CD14-positive monocyte (primary cell): Measurements from ENCODE around the gene CELF4. TPM values are rescaled to one million over a fixed set of nuclear protein-coding genes. Genes with fewer than 3 reads are reported as not detected.

Experiments
- DNase-seq, 3 donors: peaks; one replicate each; pipeline ENCODE4 v3.0.0-alpha.2; 2011 to 2022
- H2AFZ ChIP-seq: 2 replicates; pipeline ENCODE4 v1.6.0; 2012; ENCODE audit warnings: mild to moderate bottlenecking, low read depth, low read length, inconsistent platforms; ENCODE audit not compliant: insufficient read depth, poor library complexity, severe bottlenecking
- H3K27ac ChIP-seq, 2 donors: 1 replicate in 1 of 2; 2 replicates in 1 of 2; pipeline ENCODE4 v1.5.1; 2012 to 2013; ENCODE audit warnings: low read length in 2 of 2, control low read depth in 1 of 2, inconsistent platforms in 1 of 2, low read depth in 1 of 2, mild to moderate bottlenecking in 1 of 2
- H3K27me3 ChIP-seq, 2 donors: one replicate each; pipeline versions ENCODE4 v1.6.0 to v1.6.1; 2011 to 2013; ENCODE audit warnings: low read length in 2 of 2; ENCODE audit not compliant: control insufficient read depth in 2 of 2, insufficient read depth in 2 of 2
- H3K36me3 ChIP-seq, 2 donors: replicated peaks in 1 of 2; 1 replicate in 1 of 2; 2 replicates in 1 of 2; pipeline versions ENCODE4 v1.5.1 to v1.6.1; 2012 to 2013; ENCODE audit warnings: low read length in 2 of 2, control low read depth in 1 of 2, inconsistent platforms in 1 of 2, mild to moderate bottlenecking in 1 of 2; ENCODE audit not compliant: insufficient read depth in 2 of 2, control insufficient read depth in 1 of 2
- H3K4me1 ChIP-seq, 2 donors: 1 replicate in 1 of 2; 2 replicates in 1 of 2; pipeline versions ENCODE4 v1.5.1 to v1.6.1; 2012 to 2013; ENCODE audit warnings: low read length in 2 of 2, control low read depth in 1 of 2, inconsistent platforms in 1 of 2, mild to moderate bottlenecking in 1 of 2, moderate library complexity in 1 of 2; ENCODE audit not compliant: insufficient read depth in 2 of 2, control insufficient read depth in 1 of 2
- H3K4me2 ChIP-seq: replicated peaks from 2 replicates; pipeline ENCODE3; 2012; ENCODE audit warnings: low read length, moderate library complexity, mild to moderate bottlenecking; ENCODE audit not compliant: poor library complexity, severe bottlenecking; ENCODE audit errors: extremely low read depth
- H3K4me3 ChIP-seq, 3 experiments: fragments of 200-600 bp in 1 of 3; sonication (generic) in 1 of 3; replicated peaks in 1 of 3; 1 replicate in 2 of 3; 2 replicates in 1 of 3; pipeline ENCODE4 v1.5.1; 2011 to 2013; ENCODE audit warnings: low read length in 3 of 3, mild to moderate bottlenecking in 3 of 3, control low read depth in 2 of 3, low read depth in 2 of 3, inconsistent platforms in 1 of 3, moderate library complexity in 1 of 3
- H3K79me2 ChIP-seq: 2 replicates; pipeline ENCODE4 v1.6.0; 2012; ENCODE audit warnings: mild to moderate bottlenecking, control low read depth, inconsistent platforms, low read length, moderate library complexity; ENCODE audit not compliant: insufficient read depth
- H3K9ac ChIP-seq: 2 replicates; pipeline ENCODE4 v1.6.0; 2017; ENCODE audit warnings: low read length, mild to moderate bottlenecking; ENCODE audit not compliant: insufficient read depth, poor library complexity, severe bottlenecking
- H3K9me3 ChIP-seq, 2 donors: replicated peaks in 1 of 2; 1 replicate in 1 of 2; 2 replicates in 1 of 2; pipeline versions ENCODE4 v1.5.1 to v1.6.1; 2012 to 2013; ENCODE audit warnings: low read length in 2 of 2, control low read depth in 1 of 2; ENCODE audit not compliant: control insufficient read depth in 1 of 2, insufficient read depth in 1 of 2
- H4K20me1 ChIP-seq: 2 replicates; pipeline ENCODE4 v1.6.0; 2012; ENCODE audit warnings: mild to moderate bottlenecking, low read length, control low read depth, moderate library complexity; ENCODE audit not compliant: insufficient read depth
- H3K27ac Mint-ChIP-seq, 7 donors: one replicate each; pipeline ENCODE4 v1.8.0; 2020; ENCODE audit warnings: mild to moderate bottlenecking in 7 of 7, mixed read lengths in 7 of 7, moderate library complexity in 6 of 7, inconsistent platforms in 2 of 7
- H3K27me3 Mint-ChIP-seq, 3 donors: one replicate each; pipeline ENCODE4 v1.8.0; 2021 to 2022; ENCODE audit warnings: low read depth in 3 of 3, mild to moderate bottlenecking in 3 of 3, mixed read lengths in 3 of 3, moderate library complexity in 3 of 3, inconsistent platforms in 1 of 3
- H3K36me3 Mint-ChIP-seq, 2 donors: one replicate each; pipeline ENCODE4 v1.8.0; 2020; ENCODE audit warnings: mixed read lengths in 2 of 2, inconsistent platforms in 1 of 2, mild to moderate bottlenecking in 1 of 2
- H3K4me1 Mint-ChIP-seq: one replicate; pipeline ENCODE4 v1.8.0; 2020; ENCODE audit warnings: mild to moderate bottlenecking, mixed read lengths
- H3K4me3 Mint-ChIP-seq, 2 donors: one replicate each; pipeline ENCODE4 v1.8.0; 2020; ENCODE audit warnings: mild to moderate bottlenecking in 2 of 2, mixed read lengths in 2 of 2, moderate library complexity in 1 of 2
- H3K9me3 Mint-ChIP-seq, 7 donors: one replicate each; pipeline ENCODE4 v1.8.0; 2020 to 2022; ENCODE audit warnings: mixed read lengths in 7 of 7, mild to moderate bottlenecking in 6 of 7, moderate library complexity in 6 of 7, inconsistent platforms in 2 of 7
- CTCF ChIP-seq: fragments of 200-600 bp; IDR thresholded peaks from one replicate; pipeline ENCODE4 v1.8.0; 2022; ENCODE audit warnings: antibody characterized with exemption, mild to moderate bottlenecking
- whole genome bisulfite sequencing: methylation state at CpG from one replicate; pipeline ENCODE4 v1.1.5; 2013; ENCODE audit warnings: missing lambda C conversion rate; ENCODE audit not compliant: insufficient coverage; 5-methylcytosine and 5-hydroxymethylcytosine counted together
- intact Hi-C, 2 donors: fragments of 100-400 bp; cut with micrococcal nuclease; formaldehyde crosslinking; loops; one replicate each; pipeline versions ENCODE4 v1.15.0 to v1.15.1; 2023
- polyA plus RNA-seq, 3 donors: library from polyadenylated mRNA; depleted of rRNA in 1 of 3; unstranded in 2 of 3; stranded (reverse) in 1 of 3; fragments of 300-500 nt in 2 of 3; fragments of >200 nt in 1 of 3; fragmentation: Illumina TruSeq in 2 of 3; gene quantifications; 1 replicate in 2 of 3; 2 replicates in 1 of 3; pipeline ENCODE4 v1.2.3, GENCODE V29; 2012 to 2021

The CELF4 gene
- polyA plus RNA-seq, 3 donors = not detected

DNA sequence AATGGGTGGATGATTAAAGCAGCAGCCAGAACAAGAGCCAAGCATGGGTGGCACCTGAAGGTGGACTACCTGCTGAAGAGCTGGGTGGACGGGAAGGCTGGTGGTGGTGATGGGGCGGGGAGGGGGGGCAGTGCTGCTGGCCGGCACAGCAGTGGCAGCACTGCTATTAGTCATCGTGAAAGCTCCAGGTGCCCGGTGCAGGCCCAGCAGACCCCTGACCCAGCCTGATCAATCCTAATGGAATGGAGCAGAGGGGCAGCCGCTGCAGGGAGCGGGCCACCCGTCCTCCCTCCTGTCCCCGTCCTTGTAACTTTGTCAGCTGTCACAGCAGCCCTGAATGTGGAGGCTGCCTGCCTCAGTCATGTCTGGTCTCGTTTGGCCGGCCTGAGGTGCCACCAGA, 174.9 kb downstream of the CELF4 start:
- Mint-ChIP-seq H3K9me3 (peaks cover 2 to 12% (median 5%) of the 10 kb centered on the region in 7 donors), H3K4me3 (no peak overlapping the region), H3K36me3 (no peaks in the 10 kb centered on the region), H3K27ac (no peak overlapping the region), H3K27me3 (peaks cover 38 to 41% (median 39%) of the 10 kb centered on the region in 3 donors), H3K4me1 (no peaks in the 10 kb centered on the region)
- H3K9me3 ChIP-seq = peaks cover 4 to 6% of the 10 kb centered on the region in 2 donors
- intact Hi-C loops = no loop called here
- DNase-seq = no peak
- peaks cover 8 to 30% of the 10 kb centered on the region in 2 donors for H3K27me3 ChIP-seq
- H3K9ac ChIP-seq = no peak overlapping the region
- H3K4me1 ChIP-seq = peaks cover 0 to 5% of the 10 kb centered on the region in 2 donors
- H3K27ac ChIP-seq = no peak overlapping the region
- no peak for TF ChIP-seq CTCF
- H3K79me2 ChIP-seq = no peaks in the 10 kb centered on the region
- H2AFZ ChIP-seq = no peak overlapping the region
- WGBS = 91% methylated on average over 10 of the region's 11 CpGs
- no peaks in the 10 kb centered on the region for H3K36me3 ChIP-seq
- H3K4me3 ChIP-seq = no peak overlapping the region
- no peak overlapping the region for H3K4me2 ChIP-seq
- no peaks in the 10 kb centered on the region for H4K20me1 ChIP-seq

DNA sequence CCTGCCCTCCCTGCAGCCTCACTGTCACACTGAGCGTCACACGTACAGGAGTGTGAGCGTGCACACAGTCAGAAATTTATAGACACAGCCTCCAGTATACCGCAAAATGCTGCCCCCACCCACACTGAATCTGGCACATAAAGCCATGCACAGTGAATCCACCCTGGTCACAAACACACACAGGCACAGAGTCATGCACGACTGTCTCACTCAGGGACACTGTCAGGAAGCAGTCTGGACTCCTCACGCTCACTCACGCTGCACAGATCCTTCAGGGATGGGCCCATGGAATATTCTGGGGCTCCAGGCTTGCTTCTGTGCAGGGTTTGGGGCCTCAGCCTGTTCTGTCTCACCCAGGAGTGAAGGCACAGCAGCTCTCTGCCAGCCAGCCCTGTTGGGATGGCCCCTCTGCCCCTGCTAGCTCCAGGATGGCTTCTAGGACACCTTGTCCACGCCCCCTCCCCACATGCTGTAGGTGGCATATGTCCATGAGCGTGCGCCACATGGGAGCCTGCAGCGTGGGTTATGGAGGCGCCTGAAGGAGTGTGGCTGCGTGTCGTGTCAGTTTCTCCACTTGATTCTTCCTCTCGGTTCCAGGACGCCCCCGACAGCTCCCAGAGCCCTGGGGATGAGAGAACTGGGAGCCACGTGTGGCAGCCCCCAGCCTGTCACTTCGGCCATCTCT, 175.8 kb downstream of the CELF4 start:
- H3K36me3 Mint-ChIP-seq = no peaks in the 10 kb centered on the region
- no peaks in the 10 kb centered on the region for H3K36me3 ChIP-seq
- 94% methylated on average over 19 of the region's 19 CpGs for whole genome bisulfite sequencing
- peaks cover 8 to 23% of the 10 kb centered on the region in 2 donors for H3K27me3 ChIP-seq
- H3K79me2 ChIP-seq = no peaks in the 10 kb centered on the region
- H3K4me1 Mint-ChIP-seq = no peaks in the 10 kb centered on the region
- peaks cover 4 to 6% of the 10 kb centered on the region in 2 donors for H3K9me3 ChIP-seq
- no peak overlapping the region for H3K27ac ChIP-seq
- no peaks in the 10 kb centered on the region for H4K20me1 ChIP-seq
- no peak overlapping the region for H3K4me3 Mint-ChIP-seq
- intact Hi-C loops = no loop called here
- peaks cover 35 to 38% (median 36%) of the 10 kb centered on the region in 3 donors for H3K27me3 Mint-ChIP-seq
- no peak overlapping the region for H3K9ac ChIP-seq
- H3K4me1 ChIP-seq = peaks cover 0 to 5% of the 10 kb centered on the region in 2 donors
- H3K9me3 Mint-ChIP-seq = peaks cover 2 to 12% (median 5%) of the 10 kb centered on the region in 7 donors
- TF ChIP-seq CTCF = no peak
- no peak overlapping the region for H3K4me3 ChIP-seq
- no peak for DNase-seq
- no peak overlapping the region for H3K27ac Mint-ChIP-seq
- H3K4me2 ChIP-seq = no peak overlapping the region
- no peak overlapping the region for H2AFZ ChIP-seq
